Measurements from ENCODE around the gene SIRPA. TPM values are rescaled to one million over a fixed set of nuclear protein-coding genes. Genes with fewer than 3 reads are reported as not detected.
A peak's percentile ranks its signal among the peaks of the same experiment; 100 is the strongest.

SIRPA gene
- total RNA-seq, 1 donor from 2014 or later = 5.0 TPM

DNA sequence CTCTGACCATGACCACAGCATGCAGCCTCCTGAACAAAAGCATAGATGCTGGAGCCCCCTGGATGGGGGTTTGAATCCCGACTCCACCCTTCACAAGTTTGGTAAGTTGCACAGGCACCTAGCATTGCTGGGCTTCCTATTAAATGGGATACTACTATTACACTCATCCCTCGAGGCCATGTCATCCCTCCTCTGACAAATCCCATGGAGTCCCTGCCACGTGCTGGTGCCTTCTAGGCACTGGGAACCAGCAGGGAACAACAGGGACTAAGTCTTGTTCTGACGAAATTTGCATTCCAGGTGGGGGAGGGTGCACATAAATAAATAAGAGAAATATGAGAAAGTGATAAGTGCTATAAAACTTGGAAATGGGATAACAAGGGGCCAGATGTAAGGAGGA, 15.3 kb upstream of the SIRPA start:
- Histone ChIP-seq H3K27me3 (ENCODE audit: control insufficient read depth, insufficient read depth, low read length) (no peaks in the 10 kb centered on the region), H3K4me3 (ENCODE audit: low read depth, low read length) (no peak overlapping the region), H3K36me3 (ENCODE audit: control insufficient read depth, insufficient read depth, low read length) (no peaks in the 10 kb centered on the region)
- FAIRE-seq = no peak
- TF ChIP-seq, protein P1, sequence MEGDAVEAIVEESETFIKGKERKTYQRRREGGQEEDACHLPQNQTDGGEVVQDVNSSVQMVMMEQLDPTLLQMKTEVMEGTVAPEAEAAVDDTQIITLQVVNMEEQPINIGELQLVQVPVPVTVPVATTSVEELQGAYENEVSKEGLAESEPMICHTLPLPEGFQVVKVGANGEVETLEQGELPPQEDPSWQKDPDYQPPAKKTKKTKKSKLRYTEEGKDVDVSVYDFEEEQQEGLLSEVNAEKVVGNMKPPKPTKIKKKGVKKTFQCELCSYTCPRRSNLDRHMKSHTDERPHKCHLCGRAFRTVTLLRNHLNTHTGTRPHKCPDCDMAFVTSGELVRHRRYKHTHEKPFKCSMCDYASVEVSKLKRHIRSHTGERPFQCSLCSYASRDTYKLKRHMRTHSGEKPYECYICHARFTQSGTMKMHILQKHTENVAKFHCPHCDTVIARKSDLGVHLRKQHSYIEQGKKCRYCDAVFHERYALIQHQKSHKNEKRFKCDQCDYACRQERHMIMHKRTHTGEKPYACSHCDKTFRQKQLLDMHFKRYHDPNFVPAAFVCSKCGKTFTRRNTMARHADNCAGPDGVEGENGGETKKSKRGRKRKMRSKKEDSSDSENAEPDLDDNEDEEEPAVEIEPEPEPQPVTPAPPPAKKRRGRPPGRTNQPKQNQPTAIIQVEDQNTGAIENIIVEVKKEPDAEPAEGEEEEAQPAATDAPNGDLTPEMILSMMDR (IDR thresholded peaks at IDR 0.05; ENCODE audit: insufficient read depth, low read length, severe bottlenecking) = no peak
- DNase-seq (ENCODE audit: low read depth) = no peak

DNA sequence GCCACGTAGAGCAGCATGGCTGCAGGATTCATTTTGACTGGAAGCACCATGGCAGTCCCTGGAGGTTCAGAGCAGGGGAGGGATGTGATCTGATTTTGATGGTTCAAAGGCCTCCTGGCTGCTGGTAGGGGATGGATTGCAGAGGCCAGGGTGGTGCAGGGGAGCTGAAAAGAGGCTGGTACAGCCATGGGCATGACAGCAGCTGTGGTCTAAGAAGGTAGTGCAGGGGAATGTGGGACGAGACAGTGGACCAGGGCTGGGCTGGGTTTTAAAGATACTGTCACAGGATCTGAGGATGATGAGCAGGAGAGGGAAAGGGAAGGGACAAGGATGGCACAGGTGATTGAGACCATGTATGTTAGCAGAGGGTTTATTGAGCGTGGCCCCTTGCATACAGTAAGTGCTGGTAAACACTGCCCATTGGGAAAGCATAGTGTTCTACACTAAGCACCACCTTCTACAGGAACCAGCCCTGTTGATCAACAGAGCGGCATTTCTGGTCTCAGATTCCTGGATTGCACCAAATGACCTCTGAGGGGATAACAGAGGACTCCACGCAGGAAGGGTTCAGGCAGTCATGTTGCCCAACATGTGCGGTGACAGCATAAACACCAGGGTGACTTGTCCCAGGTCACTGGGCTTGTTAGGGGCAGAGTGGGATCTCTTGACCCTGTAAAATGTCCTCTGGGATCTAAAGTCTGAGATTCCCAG, 14.5 kb upstream of the SIRPA start:
- no peaks in the 10 kb centered on the region for H3K27me3 ChIP-seq (ENCODE audit: control insufficient read depth, insufficient read depth, low read length)
- TF ChIP-seq, protein P1 (IDR thresholded peaks at IDR 0.05; ENCODE audit: insufficient read depth, low read length, severe bottlenecking) = no peak
- no peaks in the 10 kb centered on the region for H3K36me3 ChIP-seq (ENCODE audit: control insufficient read depth, insufficient read depth, low read length)
- FAIRE-seq = peak; percentile 93
- no peak overlapping the region for H3K4me3 ChIP-seq (ENCODE audit: low read depth, low read length)
- no peak for DNase-seq (ENCODE audit: low read depth)

DNA sequence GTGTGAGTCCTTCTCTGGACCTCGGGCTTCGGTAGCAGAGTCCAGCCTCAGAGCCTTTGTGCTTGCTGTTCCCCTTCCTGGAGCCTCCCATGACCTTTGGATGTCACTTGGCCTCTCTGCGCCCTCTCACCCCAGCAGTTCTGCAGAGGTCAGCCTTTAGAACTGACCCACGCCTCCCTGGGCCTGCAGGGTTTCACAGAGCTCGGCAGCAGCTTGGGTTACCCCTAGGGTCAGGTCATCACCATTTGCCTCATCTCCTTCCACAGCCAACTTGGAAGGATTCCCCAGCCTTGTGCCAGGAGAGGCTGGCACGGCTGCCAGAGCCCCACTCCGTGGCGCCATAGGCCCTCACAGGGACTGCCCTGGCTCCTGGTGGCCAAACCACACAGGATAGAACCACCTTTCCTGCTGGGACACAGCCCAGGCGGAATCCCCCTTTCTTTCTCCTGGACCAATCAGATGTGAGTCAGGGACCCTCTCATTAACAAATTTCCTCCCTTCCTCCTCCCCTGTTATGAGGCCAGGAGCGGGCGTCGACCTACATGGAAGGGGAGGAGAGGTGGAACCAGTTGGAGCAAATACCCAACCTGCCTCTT, 13.9 kb upstream of the SIRPA start:
- no peak for DNase-seq (ENCODE audit: low read depth)
- FAIRE-seq = no peak
- Histone ChIP-seq H3K4me3 (ENCODE audit: low read depth, low read length) (no peak overlapping the region), H3K36me3 (ENCODE audit: control insufficient read depth, insufficient read depth, low read length) (no peaks in the 10 kb centered on the region), H3K27me3 (ENCODE audit: control insufficient read depth, insufficient read depth, low read length) (no peaks in the 10 kb centered on the region)
- TF ChIP-seq, protein P1 (IDR thresholded peaks at IDR 0.05; ENCODE audit: insufficient read depth, low read length, severe bottlenecking) = peak; percentile 6

DNA sequence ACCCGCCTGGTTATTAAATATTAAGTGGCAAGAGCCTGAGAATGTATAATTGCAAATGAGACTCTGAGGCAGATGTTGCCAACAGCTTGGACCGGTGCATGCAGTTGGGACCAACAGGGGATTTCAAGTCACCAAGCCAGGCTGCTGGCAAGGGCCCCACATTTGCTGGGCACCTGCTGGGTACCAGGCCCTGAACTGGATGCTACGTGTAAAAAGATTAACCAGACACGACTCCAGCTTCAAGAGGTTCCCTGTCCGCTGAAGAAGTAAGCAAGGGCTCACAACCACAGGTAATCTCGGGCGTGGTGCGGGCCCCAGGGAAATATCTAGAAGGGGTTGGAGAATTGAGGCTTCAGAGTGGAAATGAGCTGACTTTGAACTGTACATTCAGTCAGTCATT, 13.2 kb upstream of the SIRPA start:
- TF ChIP-seq, protein P1 (IDR thresholded peaks at IDR 0.05; ENCODE audit: insufficient read depth, low read length, severe bottlenecking) = no peak
- Histone ChIP-seq H3K4me3 (ENCODE audit: low read depth, low read length) (no peak overlapping the region), H3K27me3 (ENCODE audit: control insufficient read depth, insufficient read depth, low read length) (no peaks in the 10 kb centered on the region), H3K36me3 (ENCODE audit: control insufficient read depth, insufficient read depth, low read length) (no peaks in the 10 kb centered on the region)
- no peak for FAIRE-seq
- no peak for DNase-seq (ENCODE audit: low read depth)

DNA sequence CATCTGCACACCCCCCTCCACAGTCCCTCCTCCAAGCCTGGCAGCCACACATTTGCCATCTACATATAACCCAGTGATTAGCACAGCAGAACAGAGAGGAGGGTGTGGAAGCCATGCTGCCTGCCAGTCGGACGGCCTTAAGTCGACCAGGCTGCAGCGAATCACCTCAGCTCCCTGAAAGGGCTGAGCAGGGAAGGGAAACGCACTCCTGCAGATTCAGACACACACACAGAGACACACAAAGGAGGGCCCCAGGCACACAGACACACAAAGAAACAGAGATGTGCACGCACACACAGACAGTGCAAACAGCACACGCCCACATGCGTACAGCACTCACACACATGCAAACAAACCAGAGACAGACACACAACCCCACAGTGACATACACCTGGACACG, 11.2 kb upstream of the SIRPA start:
- peak; percentile 97 for FAIRE-seq
- H3K27me3 ChIP-seq (ENCODE audit: control insufficient read depth, insufficient read depth, low read length) = no peaks in the 10 kb centered on the region
- TF ChIP-seq, protein P1 (IDR thresholded peaks at IDR 0.05; ENCODE audit: insufficient read depth, low read length, severe bottlenecking) = no peak
- no peaks in the 10 kb centered on the region for H3K36me3 ChIP-seq (ENCODE audit: control insufficient read depth, insufficient read depth, low read length)
- H3K4me3 ChIP-seq (ENCODE audit: low read depth, low read length) = no peak overlapping the region
- DNase-seq (ENCODE audit: low read depth) = no peak
